Neuronal stem cell (in vitro differentiated cells): ENCODE measurements around the gene GID8.

ENCODE experiments used
- DNase-seq: peaks from one replicate; pipeline ENCODE4 v3.0.0-alpha.2; 2013; ENCODE audit warnings: low spot score
- H2AFZ ChIP-seq: one replicate; pipeline ENCODE4 v1.6.1; 2013; ENCODE audit warnings: mild to moderate bottlenecking, low read length, inconsistent platforms
- H2AK5ac ChIP-seq: 2 replicates; pipeline ENCODE4 v1.6.1; 2013; ENCODE audit warnings: low read depth, mild to moderate bottlenecking, inconsistent platforms, low read length, moderate library complexity, mixed read lengths
- H2BK120ac ChIP-seq: 2 replicates; pipeline ENCODE4 v1.6.1; 2013; ENCODE audit warnings: low read depth, mild to moderate bottlenecking, inconsistent platforms, low read length, moderate library complexity, mixed read lengths
- H2BK12ac ChIP-seq: one replicate; pipeline ENCODE4 v1.6.1; 2013; ENCODE audit warnings: low read length, inconsistent platforms
- H2BK15ac ChIP-seq: 2 replicates; pipeline ENCODE4 v1.6.1; 2013; ENCODE audit warnings: mild to moderate bottlenecking, low read length, inconsistent platforms, mixed read lengths
- H2BK5ac ChIP-seq: one replicate; pipeline ENCODE4 v1.6.1; 2013; ENCODE audit warnings: inconsistent platforms, mild to moderate bottlenecking, low read length, moderate library complexity
- H3K14ac ChIP-seq: one replicate; pipeline ENCODE4 v1.6.1; 2013; ENCODE audit warnings: low read length, inconsistent platforms
- H3K18ac ChIP-seq: 2 replicates; pipeline ENCODE4 v1.6.1; 2013; ENCODE audit warnings: low read length, inconsistent platforms
- H3K23ac ChIP-seq: 2 replicates; pipeline ENCODE4 v1.6.1; 2013; ENCODE audit warnings: low read depth, mild to moderate bottlenecking, mixed read lengths, low read length, inconsistent platforms; ENCODE audit not compliant: poor library complexity
- H3K27ac ChIP-seq: replicated peaks from 3 replicates; pipeline ENCODE4 v1.5.1; 2013; ENCODE audit warnings: low read length, inconsistent platforms
- H3K27me3 ChIP-seq, 3 experiments: 2 replicates each; pipeline ENCODE4 v1.6.1; 2013; ENCODE audit warnings: low read length in 3 of 3, mild to moderate bottlenecking in 2 of 3, inconsistent platforms in 1 of 3, low read depth in 1 of 3, mixed read lengths in 1 of 3, moderate library complexity in 1 of 3; ENCODE audit not compliant: control insufficient read depth in 3 of 3, insufficient read depth in 3 of 3
- H3K36me3 ChIP-seq, 2 donors: replicated peaks in 1 of 2; 2 replicates each; pipeline ENCODE4 v1.6.1; 2013; ENCODE audit warnings: low read length in 2 of 2; ENCODE audit not compliant: control insufficient read depth in 2 of 2, insufficient read depth in 2 of 2
- H3K4ac ChIP-seq: 2 replicates; pipeline ENCODE4 v1.6.1; 2013; ENCODE audit warnings: inconsistent platforms, mild to moderate bottlenecking, low read length, moderate library complexity
- H3K4me1 ChIP-seq, 2 donors: 1 replicate in 1 of 2; 2 replicates in 1 of 2; pipeline ENCODE4 v1.6.1; 2013; ENCODE audit warnings: low read length in 2 of 2, low read depth in 1 of 2; ENCODE audit not compliant: control insufficient read depth in 2 of 2, insufficient read depth in 1 of 2
- H3K4me2 ChIP-seq: one replicate; pipeline ENCODE4 v1.6.1; 2013; ENCODE audit warnings: mild to moderate bottlenecking, low read length, inconsistent platforms; ENCODE audit not compliant: insufficient read depth, poor library complexity, severe bottlenecking
- H3K4me3 ChIP-seq, 2 donors: 2 replicates each; pipeline ENCODE4 v1.5.1; 2013; ENCODE audit warnings: low read length in 2 of 2, mild to moderate bottlenecking in 2 of 2, inconsistent platforms in 1 of 2, moderate library complexity in 1 of 2
- H3K79me1 ChIP-seq: one replicate; pipeline ENCODE4 v1.6.1; 2013; ENCODE audit warnings: low read depth, mild to moderate bottlenecking, inconsistent platforms, low read length, moderate library complexity
- H3K9ac ChIP-seq: one replicate; pipeline ENCODE4 v1.6.1; 2013; ENCODE audit warnings: mild to moderate bottlenecking, low read depth, low read length, inconsistent platforms; ENCODE audit not compliant: poor library complexity
- H3K9me3 ChIP-seq, 2 donors: replicated peaks in 1 of 2; 2 replicates each; pipeline versions ENCODE3 to v1.6.1; 2013; ENCODE audit warnings: low read length in 2 of 2, mild to moderate bottlenecking in 2 of 2, inconsistent platforms in 1 of 2, low read depth in 1 of 2, mixed read lengths in 1 of 2, moderate library complexity in 1 of 2; ENCODE audit not compliant: control insufficient read depth in 2 of 2, insufficient read depth in 1 of 2
- H4K8ac ChIP-seq: one replicate; pipeline ENCODE4 v1.6.1; 2013; ENCODE audit warnings: low read depth, mild to moderate bottlenecking, inconsistent platforms, low read length, moderate library complexity
- H4K91ac ChIP-seq: one replicate; pipeline ENCODE4 v1.6.1; 2013; ENCODE audit warnings: low read length, low read depth, mild to moderate bottlenecking, inconsistent platforms; ENCODE audit not compliant: poor library complexity
- WGBS, 2 donors: extraction: QIAGEN DNeasy Blood & Tissue Kit; methylation state at CpG; one replicate each; pipeline ENCODE4 v1.1.7; 2013; ENCODE audit warnings: missing lambda C conversion rate in 2 of 2, mixed read lengths in 1 of 2; ENCODE audit not compliant: insufficient read length in 2 of 2, insufficient replicate concordance in 1 of 2; ENCODE audit errors: extremely low coverage in 2 of 2; 5-methylcytosine and 5-hydroxymethylcytosine counted together

GID8 gene

DNA sequence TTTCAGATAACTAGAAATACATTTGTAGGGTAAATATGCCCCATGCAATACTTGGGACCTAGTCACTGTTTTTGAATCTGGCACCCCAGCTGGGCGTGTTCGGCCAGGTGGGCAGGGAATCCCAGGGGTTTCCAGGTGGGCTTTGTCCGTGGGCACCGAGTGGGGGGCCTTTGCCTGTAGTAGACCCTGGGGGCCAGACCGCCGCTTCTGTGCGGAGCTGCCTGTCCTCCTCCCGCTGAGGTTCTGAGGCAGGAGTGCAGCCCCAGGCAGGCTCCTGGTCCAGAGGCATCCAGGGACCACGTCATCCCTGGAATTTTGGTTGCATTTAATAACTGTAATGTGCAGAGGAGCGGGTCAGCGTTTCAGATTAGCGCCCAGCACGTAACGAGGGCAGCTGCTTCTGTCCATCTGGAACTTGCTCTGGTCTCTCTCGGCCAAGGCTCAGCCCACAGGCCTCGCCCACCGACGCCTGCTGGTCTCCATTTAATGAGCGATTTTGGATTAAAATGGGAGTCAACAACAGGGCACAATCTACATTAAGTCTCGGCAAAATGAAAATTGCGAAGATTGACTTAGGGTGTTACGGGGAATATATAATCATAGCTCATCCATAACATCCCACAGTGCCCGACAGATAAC lies 56.0 kb downstream of the GID8 start:
- no peak overlapping the region for H3K23ac ChIP-seq
- WGBS, 2 donors, result no CpG with 5 or more reads among the region's 23 CpGs
- peaks cover 2 to 11% of the 10 kb centered on the region in 2 donors for H3K4me1 ChIP-seq
- H3K79me1 ChIP-seq, result no peaks in the 10 kb centered on the region
- peak overlapping the region; percentile 94 for H3K14ac ChIP-seq
- no peak overlapping the region for H2BK120ac ChIP-seq
- no peaks in the 10 kb centered on the region for H3K36me3 ChIP-seq
- H3K27ac ChIP-seq, result no peak overlapping the region
- H4K8ac ChIP-seq, result no peak overlapping the region
- H3K18ac ChIP-seq, result no peak overlapping the region
- no peaks in the 10 kb centered on the region for H3K9me3 ChIP-seq
- H2AFZ ChIP-seq, result no peak overlapping the region
- no peak overlapping the region for H2BK5ac ChIP-seq
- no peak overlapping the region for H3K4me3 ChIP-seq
- no peak overlapping the region for H3K4me2 ChIP-seq
- no peak for DNase-seq
- peak overlapping the region; percentile 44 for H3K9ac ChIP-seq
- H3K4ac ChIP-seq, result no peak overlapping the region
- H4K91ac ChIP-seq, result no peak overlapping the region
- no peak overlapping the region for H2BK12ac ChIP-seq
- H2AK5ac ChIP-seq, result no peak overlapping the region
- peaks cover 0 to 85% (median 6%) of the 10 kb centered on the region in 3 experiments for H3K27me3 ChIP-seq
- peak overlapping the region; percentile 6 for H2BK15ac ChIP-seq

GRCh38 chr20:62994869-62995281 lies 56.9 kb downstream of the GID8 start:
- no peak overlapping the region for H2BK120ac ChIP-seq
- H3K79me1 ChIP-seq, result no peaks in the 10 kb centered on the region
- H4K8ac ChIP-seq, result no peak overlapping the region
- WGBS, 2 donors, result no CpG with 5 or more reads among the region's 19 CpGs
- H2AK5ac ChIP-seq, result no peak overlapping the region
- H3K27ac ChIP-seq, result no peak overlapping the region
- peak overlapping the region; percentile 7 for H2BK5ac ChIP-seq
- H3K9me3 ChIP-seq, result peaks cover 2 to 4% of the 10 kb centered on the region in 2 donors
- DNase-seq, result no peak
- H3K4ac ChIP-seq, result no peak overlapping the region
- H3K18ac ChIP-seq, result peak overlapping the region; percentile 81
- peaks cover 2 to 11% of the 10 kb centered on the region in 2 donors for H3K4me1 ChIP-seq
- no peak overlapping the region for H3K9ac ChIP-seq
- no peak overlapping the region for H2BK12ac ChIP-seq
- H3K36me3 ChIP-seq, result no peaks in the 10 kb centered on the region
- H4K91ac ChIP-seq, result no peak overlapping the region
- H2AFZ ChIP-seq, result peak overlapping the region; percentile 11
- H3K4me2 ChIP-seq, result no peak overlapping the region
- no peak overlapping the region for H3K14ac ChIP-seq
- no peak overlapping the region for H3K4me3 ChIP-seq
- peak overlapping the region; percentile 46 for H2BK15ac ChIP-seq
- peaks cover 0 to 89% (median 6%) of the 10 kb centered on the region in 3 experiments for H3K27me3 ChIP-seq
- H3K23ac ChIP-seq, result peak overlapping the region; percentile 59

DNA sequence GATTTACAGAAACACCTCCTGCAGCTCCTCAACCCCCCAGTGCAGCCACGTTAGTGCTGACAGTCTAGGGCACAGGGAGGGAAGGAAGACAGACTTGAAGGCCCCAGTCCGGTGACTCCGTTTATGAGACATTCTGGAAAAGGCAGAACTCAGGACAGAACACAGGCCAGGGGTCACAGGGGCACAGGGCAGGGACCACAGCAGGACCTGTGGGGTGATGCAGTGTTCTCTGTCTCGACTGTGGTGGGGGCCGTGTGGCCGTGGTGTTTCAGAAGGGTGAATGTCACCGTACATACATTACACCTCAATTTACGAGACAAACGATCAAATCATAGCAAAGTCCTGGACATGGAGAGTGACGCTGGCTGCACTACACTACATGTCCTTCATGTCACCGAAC lies 57.5 kb downstream of the GID8 start:
- no peak overlapping the region for H2BK5ac ChIP-seq
- peaks cover 2 to 11% of the 10 kb centered on the region in 2 donors for H3K4me1 ChIP-seq
- no peaks in the 10 kb centered on the region for H3K79me1 ChIP-seq
- no peak for DNase-seq
- H3K18ac ChIP-seq, result no peak overlapping the region
- H3K23ac ChIP-seq, result peak overlapping the region; percentile 8
- H3K4me3 ChIP-seq, result no peak overlapping the region
- no peak overlapping the region for H3K4me2 ChIP-seq
- H3K9me3 ChIP-seq, result peaks cover 2 to 4% of the 10 kb centered on the region in 2 donors
- no peak overlapping the region for H4K91ac ChIP-seq
- peaks cover 0 to 91% (median 9%) of the 10 kb centered on the region in 3 experiments for H3K27me3 ChIP-seq
- H3K27ac ChIP-seq, result no peak overlapping the region
- H2BK12ac ChIP-seq, result no peak overlapping the region
- H3K14ac ChIP-seq, result no peak overlapping the region
- no peaks in the 10 kb centered on the region for H3K36me3 ChIP-seq
- H2AFZ ChIP-seq, result peak overlapping the region; percentile 11
- WGBS, 2 donors, result no CpG with 5 or more reads among the region's 11 CpGs
- H3K4ac ChIP-seq, result no peak overlapping the region
- no peak overlapping the region for H3K9ac ChIP-seq
- H2AK5ac ChIP-seq, result peak overlapping the region; percentile 69
- peak overlapping the region; percentile 6 for H2BK120ac ChIP-seq
- H4K8ac ChIP-seq, result no peak overlapping the region
- peak overlapping the region; percentile 5 for H2BK15ac ChIP-seq

DNA sequence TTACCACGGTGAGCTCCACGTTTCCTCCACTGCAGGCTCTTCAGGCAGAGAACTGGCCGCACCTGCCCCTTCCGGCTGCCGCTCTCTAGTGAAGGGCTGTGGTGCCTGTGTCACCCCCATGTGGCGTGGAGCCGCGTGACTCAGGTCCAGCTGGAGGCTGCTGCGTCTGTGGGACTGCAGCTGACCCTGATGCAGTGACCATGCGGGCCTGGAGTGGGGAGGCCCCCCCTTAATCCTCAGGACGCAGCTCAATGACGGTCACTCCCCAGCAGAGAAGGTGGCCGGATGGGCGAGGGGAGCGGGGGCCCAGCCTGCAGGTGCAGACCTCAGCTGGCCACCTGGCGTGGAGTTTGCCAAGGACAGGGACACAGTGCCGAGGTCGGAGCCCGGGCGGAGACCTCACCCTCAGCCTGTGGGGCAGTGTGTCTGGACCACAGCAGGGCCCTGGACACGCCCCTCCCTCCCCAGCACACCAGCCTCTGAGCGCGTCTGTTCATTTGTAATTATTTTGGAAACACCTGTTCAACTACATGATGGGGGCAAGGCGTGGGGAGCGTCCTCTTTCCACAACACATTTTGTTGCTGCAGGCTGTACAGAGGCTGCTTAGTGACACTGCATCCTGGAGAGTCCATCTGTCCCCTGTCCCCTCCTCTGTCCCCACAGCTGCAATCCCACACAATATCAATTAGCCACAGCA lies 58.1 kb downstream of the GID8 start:
- Histone ChIP-seq H2BK120ac (no peak overlapping the region), H3K18ac (peak overlapping the region; percentile 67), H3K27ac (no peak overlapping the region), H3K4me2 (no peak overlapping the region), H3K4ac (no peak overlapping the region), H3K36me3 (no peaks in the 10 kb centered on the region), H2BK5ac (no peak overlapping the region), H4K8ac (no peak overlapping the region), H3K4me1 (peaks cover 2 to 11% of the 10 kb centered on the region in 2 donors), H3K4me3 (no peak overlapping the region), H3K23ac (peak overlapping the region; percentile 51), H2BK12ac (no peak overlapping the region), H4K91ac (no peak overlapping the region), H3K14ac (no peak overlapping the region), H3K27me3 (peaks cover 0 to 91% (median 13%) of the 10 kb centered on the region in 3 experiments), H3K9me3 (peaks cover 2 to 4% of the 10 kb centered on the region in 2 donors), H3K9ac (peak overlapping the region; percentile 67), H2AK5ac (peak overlapping the region; percentile 34), H3K79me1 (no peaks in the 10 kb centered on the region), H2BK15ac (no peak overlapping the region), H2AFZ (no peak overlapping the region)
- no peak for DNase-seq
- no CpG with 5 or more reads among the region's 25 CpGs for WGBS, 2 donors
